HG02759 (cell line): ENCODE measurements around the gene KIAA1755.
"Not testable (repeated sequence)": the region's sequence is repeated elsewhere in the genome, so short reads cannot be mapped to it uniquely, and the experiment has no call there.

ENCODE experiments used
- ATAC-seq: cut with Tn5 transposase; IDR thresholded peaks from one replicate; pipeline ENCODE4 v1.9.1; 2021; ENCODE audit warnings: mild to moderate bottlenecking, moderate library complexity; ENCODE audit not compliant: unreplicated experiment

Gene KIAA1755

GRCh38 chr20:38290829-38291814 lies 30.6 kb upstream of the KIAA1755 start:
- ATAC-seq = no peak

- ATAC-seq = no peak
Observed at GRCh38 chr20:38286586-38287531, 26.3 kb upstream of the KIAA1755 start.

DNA sequence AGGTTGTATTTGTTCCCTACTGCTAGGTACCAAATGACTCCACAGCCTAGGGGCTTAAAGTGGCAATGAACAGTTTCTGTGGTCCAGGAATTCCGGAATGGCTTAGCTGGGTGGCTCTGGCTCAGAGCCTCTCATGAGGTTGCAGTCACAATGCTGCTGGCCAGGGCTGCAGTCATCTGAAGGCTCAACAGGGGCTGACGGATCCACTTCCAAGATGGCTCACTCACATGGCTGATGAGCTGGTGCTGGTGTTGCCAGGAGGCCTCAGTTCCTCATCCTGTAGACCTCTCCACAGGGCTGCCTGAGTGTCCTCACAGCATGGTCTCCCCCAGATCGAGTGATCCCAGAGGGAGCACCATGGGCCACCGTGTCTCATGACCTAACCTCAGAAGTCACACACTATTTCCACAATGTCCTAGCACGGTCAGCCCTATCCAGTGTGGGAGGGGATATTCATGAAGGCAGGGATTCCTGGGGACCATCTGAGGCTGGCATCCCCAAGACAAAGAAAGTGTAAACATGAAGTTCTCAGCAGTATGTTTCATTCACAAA lies 24.4 kb upstream of the KIAA1755 start:
- ATAC-seq = no peak

DNA sequence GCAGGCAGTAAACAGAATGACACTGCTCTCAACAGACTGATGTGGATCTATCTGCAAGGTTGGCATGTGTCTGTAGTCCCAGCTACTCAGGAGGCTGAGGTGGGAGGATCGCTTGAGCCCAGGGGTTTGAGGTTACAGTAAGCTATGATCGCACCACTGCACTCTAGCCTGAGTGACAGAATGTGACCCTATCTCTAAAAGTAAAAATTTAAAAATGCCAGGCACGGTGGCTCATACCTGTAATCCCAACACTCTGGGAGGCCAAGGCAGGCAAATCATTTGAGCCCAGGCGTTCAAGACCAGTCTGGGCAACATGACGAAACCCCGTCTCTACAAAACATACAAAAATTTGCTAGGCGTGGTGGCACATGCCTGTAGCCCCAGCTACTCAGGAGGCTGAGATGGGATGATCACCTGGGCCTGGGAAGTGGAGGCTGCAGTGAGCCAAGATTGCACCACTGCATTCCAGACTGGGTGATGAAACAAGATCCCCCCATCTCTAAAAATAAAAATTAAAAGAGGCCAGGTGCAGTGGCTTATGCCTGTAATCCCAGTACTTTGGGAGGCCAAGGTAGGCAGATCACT lies 23.6 kb upstream of the KIAA1755 start:
- not testable (repeated sequence) for ATAC-seq

DNA sequence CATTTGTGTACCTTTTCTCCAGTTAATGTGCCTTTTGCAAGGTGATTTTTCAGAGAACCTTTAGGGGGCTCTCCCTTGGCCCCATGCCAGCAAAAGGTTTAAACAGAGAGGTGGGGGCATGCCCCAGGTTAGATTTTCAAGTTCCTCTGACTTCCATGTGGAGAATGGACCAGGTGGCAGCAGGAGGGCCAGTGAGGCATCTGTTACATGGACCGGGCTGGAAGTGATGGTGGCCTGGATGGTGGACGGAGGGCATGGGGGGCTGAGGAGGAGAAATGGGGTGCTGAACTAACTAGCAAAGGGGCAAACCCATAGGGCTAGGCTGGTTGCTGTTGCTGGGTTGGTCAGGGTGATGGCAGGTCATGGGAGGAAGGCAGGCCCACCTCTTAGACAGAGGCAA lies 22.7 kb upstream of the KIAA1755 start:
- no peak for ATAC-seq

DNA sequence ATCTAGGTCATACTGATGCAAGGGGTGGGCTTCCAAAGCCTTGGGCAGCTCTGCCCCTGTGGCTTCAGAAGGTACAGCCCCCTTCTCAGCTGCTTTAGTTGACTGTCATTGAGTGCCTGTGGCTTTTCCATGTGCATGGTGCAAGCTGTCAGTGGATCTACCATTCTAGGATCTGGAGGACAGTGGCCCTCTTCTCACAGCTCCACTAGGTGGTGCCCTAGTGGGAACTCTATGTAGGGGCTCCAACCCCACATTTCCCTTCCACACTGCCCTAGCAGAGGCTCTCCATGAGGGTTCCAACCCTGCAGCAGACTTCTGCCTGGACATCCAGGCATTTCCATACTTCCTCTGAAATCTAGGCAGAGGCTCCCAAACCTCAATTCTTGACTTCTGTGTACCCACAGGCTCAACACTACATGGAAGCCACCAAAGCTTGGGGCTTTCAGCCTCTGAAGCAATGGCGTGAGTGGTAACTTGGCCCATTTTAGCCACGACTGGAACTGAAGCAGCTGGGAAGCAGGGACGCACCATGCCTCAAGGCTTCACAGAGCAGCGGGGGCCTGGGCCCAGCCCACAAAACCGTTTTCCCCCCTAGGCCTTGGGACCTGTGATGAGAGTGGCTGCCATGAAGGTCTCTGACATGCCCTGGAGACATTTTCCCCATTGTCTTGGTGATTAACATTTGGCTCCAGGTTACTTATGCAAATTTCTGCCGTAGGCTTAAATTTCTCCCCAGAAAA lies 20.8 kb upstream of the KIAA1755 start:
- ATAC-seq = not testable (repeated sequence)

- ATAC-seq = no peak
Observed at GRCh38 chr20:38278763-38279162, 18.2 kb upstream of the KIAA1755 start.

DNA sequence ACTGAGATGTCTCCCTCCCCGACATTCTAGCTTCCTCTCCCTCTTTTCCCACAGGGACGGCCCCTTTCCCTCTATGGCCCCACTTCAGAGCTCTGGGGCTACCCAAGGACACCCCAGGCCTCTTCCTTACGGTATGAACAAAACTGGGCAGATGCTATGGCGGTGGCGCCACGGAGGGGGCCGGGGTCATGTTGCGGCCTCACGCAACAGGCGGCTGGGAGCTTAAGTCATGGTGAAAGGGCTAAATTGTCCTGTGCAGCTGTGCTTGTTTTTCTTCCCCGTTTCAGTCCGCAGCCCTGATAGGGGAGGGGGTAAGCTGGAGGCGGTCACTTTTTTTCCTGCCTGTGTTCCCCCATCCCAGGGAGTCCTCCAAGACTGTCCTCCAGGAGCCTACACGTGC lies 17.6 kb upstream of the KIAA1755 start:
- ATAC-seq = no peak

DNA sequence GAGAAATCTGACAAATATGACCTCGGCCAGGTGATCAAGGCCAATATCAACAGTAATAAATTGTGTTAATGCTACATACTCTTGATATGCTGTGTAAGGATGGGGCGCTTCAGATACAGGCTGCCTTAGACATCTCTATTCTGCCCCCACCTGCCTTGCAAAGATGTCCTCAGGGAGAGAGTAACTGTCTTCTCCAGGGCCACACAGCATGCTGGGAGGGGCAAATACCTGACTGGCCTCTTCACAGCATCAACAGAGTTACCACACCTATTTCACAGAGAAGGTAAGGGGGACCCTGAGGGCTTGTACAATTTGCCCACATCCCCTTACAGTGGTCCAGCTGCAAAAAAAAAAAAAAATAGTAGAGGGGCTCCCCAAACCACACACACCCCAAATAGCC lies 17.2 kb upstream of the KIAA1755 start:
- ATAC-seq = no peak

DNA sequence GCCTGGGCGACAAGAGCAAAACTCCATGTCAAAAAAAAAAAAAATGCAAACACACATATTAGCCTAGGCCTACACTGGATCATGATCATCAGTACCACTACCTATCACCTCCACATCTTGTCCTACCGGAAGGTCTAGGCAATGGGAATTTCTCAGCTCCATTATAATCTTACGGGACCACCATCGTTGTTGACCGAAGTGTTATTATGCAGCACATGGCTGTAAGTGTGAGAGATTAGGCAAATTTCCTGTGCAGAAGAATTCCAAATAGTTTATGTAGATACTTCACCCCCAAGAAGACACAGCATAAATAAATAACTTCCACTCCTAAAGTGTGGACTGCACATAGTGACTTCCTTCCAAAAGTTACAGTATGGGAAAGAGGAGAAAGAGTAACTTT lies 16.8 kb upstream of the KIAA1755 start:
- no peak for ATAC-seq

GRCh38 chr20:38275815-38276550 lies 15.4 kb upstream of the KIAA1755 start:
- no peak for ATAC-seq

GRCh38 chr20:38272961-38273360 lies 12.4 kb upstream of the KIAA1755 start:
- ATAC-seq = no peak

- ATAC-seq = no peak
Observed at GRCh38 chr20:38272398-38272797, 11.9 kb upstream of the KIAA1755 start.

GRCh38 chr20:38271608-38272120 lies 11.1 kb upstream of the KIAA1755 start:
- no peak for ATAC-seq

GRCh38 chr20:38270869-38271605 lies 10.5 kb upstream of the KIAA1755 start:
- ATAC-seq = no peak

DNA sequence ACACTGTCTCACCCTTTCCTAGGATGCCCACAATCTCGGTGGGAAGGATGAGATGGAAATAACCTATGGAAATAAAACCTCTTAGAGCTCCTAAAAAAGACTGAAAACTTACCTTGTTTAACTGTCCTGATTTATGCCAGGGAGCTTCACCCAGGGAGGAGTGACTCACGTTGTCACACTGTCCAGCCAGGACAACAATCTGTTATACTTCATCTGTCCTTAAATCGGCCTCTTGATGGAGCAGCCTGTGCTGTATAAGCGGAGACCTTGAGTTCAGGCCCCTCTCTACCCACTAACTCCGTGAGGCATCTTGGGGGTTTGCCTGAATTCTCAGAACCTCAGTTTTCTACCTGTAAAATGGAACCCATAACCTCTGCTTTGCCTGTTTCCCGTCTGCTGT lies 9.2 kb upstream of the KIAA1755 start:
- ATAC-seq = no peak

DNA sequence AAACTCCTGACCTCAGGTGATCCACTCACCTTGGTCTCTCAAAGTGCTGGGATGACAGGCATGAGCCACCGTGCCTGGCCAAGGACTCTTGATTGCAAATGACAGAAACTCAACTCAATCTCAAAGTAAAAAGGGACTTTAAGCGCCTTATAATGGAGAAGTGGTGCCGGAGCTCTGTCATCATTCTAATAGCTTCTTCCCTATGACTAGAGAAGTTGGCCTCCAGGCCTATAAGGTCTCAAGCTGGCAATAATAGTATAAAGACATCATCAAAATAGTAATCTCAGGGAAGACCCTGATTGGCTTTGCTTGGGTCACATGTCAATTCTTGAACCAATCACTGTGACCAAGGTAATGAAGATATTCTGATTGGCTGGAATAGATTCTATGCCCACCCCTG lies 8.5 kb upstream of the KIAA1755 start:
- ATAC-seq = no peak

GRCh38 chr20:38267901-38268514 lies 7.5 kb upstream of the KIAA1755 start:
- no peak for ATAC-seq
